K562 (cell line): ENCODE data around the gene TMEM132C. TPM values are rescaled to one million over a fixed set of nuclear protein-coding genes. Genes with fewer than 3 reads are reported as not detected.

ENCODE experiments used
- ATAC-seq: fragments of 200-7000 bp; cut with Tn5 transposase; 3 replicates; pipeline ENCODE4 v1.9.1; 2020; ENCODE audit warnings: moderate library complexity
- BruUV-seq: library from RNA; stranded (reverse); fragments of 400-500 nt; replicated peaks from 2 replicates; lab custom pipeline; 2021; lab: Mats Ljungman, UMichigan
- CTCF ChIA-PET: fragments of 300-600 bp; formaldehyde crosslinking; extraction: SDS; loops from one replicate; lab custom pipeline; 2021; ENCODE audit warnings: low intra/inter-chr PET ratio; lab: Yijun Ruan, JAX
- POLR2A ChIA-PET: fragments of 300-600, 350-650 bp; sonication (Branson Sonifier 250); formaldehyde crosslinking; extraction: SDS; loops from one replicate; lab custom pipeline; 2021; ENCODE audit warnings: antibody characterized with exemption, inconsistent platforms; lab: Yijun Ruan, JAX
- DNase-seq, 4 experiments: peaks; one replicate each; pipeline versions ENCODE4 v3.0.0 to v3.0.0-alpha.2; 2011 to 2018; ENCODE audit warnings: low spot score in 3 of 4, mixed read lengths in 3 of 4; ENCODE audit errors: extremely low read depth in 1 of 4
- FAIRE-seq: peaks from 2 replicates; lab custom pipeline; 2011; peaks lifted over from hg19 to GRCh38; lab: Jason Lieb, UNC
- H2AFZ ChIP-seq: 2 replicates; pipeline ENCODE4 v1.6.0; 2011; ENCODE audit warnings: low read depth, low read length, control low read depth, inconsistent platforms
- H3K27ac ChIP-seq: fragments of 200-600 bp; 3 replicates; pipeline ENCODE4 v1.8.0; 2011; ENCODE audit warnings: low read depth, mild to moderate bottlenecking, control low read depth, inconsistent platforms, low read length, moderate library complexity, mixed read lengths; ENCODE audit errors: extremely low read depth
- H3K27me3 ChIP-seq, 2 experiments: fragments of 300-600 bp in 1 of 2; 2 replicates in 1 of 2; 3 replicates in 1 of 2; pipeline versions ENCODE4 v1.6.0 to v1.8.0; 2011; ENCODE audit warnings: inconsistent platforms in 2 of 2, low read length in 2 of 2, mild to moderate bottlenecking in 1 of 2, mixed read lengths in 1 of 2, moderate library complexity in 1 of 2; ENCODE audit not compliant: control insufficient read depth in 2 of 2, insufficient read depth in 2 of 2
- H3K36me3 ChIP-seq: fragments of 300-600 bp; 3 replicates; pipeline ENCODE4 v1.8.0; 2011; ENCODE audit warnings: mild to moderate bottlenecking, low read length, inconsistent platforms; ENCODE audit not compliant: control insufficient read depth, insufficient read depth
- H3K4me1 ChIP-seq, 2 experiments: fragments of 200-600 bp in 1 of 2; replicated peaks in 1 of 2; 2 replicates in 1 of 2; 3 replicates in 1 of 2; pipeline versions ENCODE4 v1.5.1 to v1.8.0; 2011; ENCODE audit warnings: inconsistent platforms in 2 of 2, low read length in 2 of 2, mild to moderate bottlenecking in 1 of 2, mixed read lengths in 1 of 2, moderate library complexity in 1 of 2; ENCODE audit not compliant: control insufficient read depth in 2 of 2, insufficient read depth in 2 of 2
- H3K4me2 ChIP-seq: 2 replicates; pipeline ENCODE4 v1.6.1; 2011; ENCODE audit warnings: low read length, control low read depth, inconsistent platforms, mixed read lengths; ENCODE audit not compliant: insufficient read depth
- H3K4me3 ChIP-seq: fragments of 200-600 bp; sonication (generic), shearing (Covaris generic); 2 replicates; pipeline ENCODE4 v1.5.1; 2016; ENCODE audit warnings: control low read depth, inconsistent platforms
- H3K79me2 ChIP-seq: fragments of 200-600 bp; 3 replicates; pipeline ENCODE4 v1.8.0; 2011; ENCODE audit warnings: low read length, inconsistent platforms; ENCODE audit not compliant: control insufficient read depth, insufficient read depth
- H3K9ac ChIP-seq, 2 experiments: 2 replicates each; pipeline versions ENCODE4 v1.6.0 to v1.6.1; 2011; ENCODE audit warnings: low read depth in 2 of 2, low read length in 2 of 2, control low read depth in 1 of 2, inconsistent platforms in 1 of 2, mild to moderate bottlenecking in 1 of 2, mixed read lengths in 1 of 2; ENCODE audit not compliant: insufficient read depth in 1 of 2
- H3K9me1 ChIP-seq: one replicate; pipeline ENCODE4 v1.6.0; 2011; ENCODE audit warnings: inconsistent platforms, mild to moderate bottlenecking, low read length, moderate library complexity; ENCODE audit not compliant: control insufficient read depth, insufficient read depth
- H3K9me3 ChIP-seq: replicated peaks from 2 replicates; pipeline ENCODE4 v1.5.1; 2011; ENCODE audit warnings: low read depth, low read length, inconsistent platforms; ENCODE audit not compliant: control insufficient read depth, insufficient read depth
- H4K20me1 ChIP-seq: replicated peaks from 2 replicates; pipeline ENCODE4 v1.6.1; 2011; ENCODE audit warnings: low read length, inconsistent platforms, mixed read lengths; ENCODE audit not compliant: control insufficient read depth, insufficient read depth
- EZH2 ChIP-seq: IDR thresholded peaks from 2 replicates; pipeline ENCODE4 v1.6.1; 2012; ENCODE audit warnings: low read depth, mild to moderate bottlenecking, inconsistent platforms, low read length, borderline replicate concordance
- GABPB1 ChIP-seq: sonication (generic); formaldehyde crosslinking; IDR thresholded peaks from 2 replicates; pipeline ENCODE4 v1.8.0; 2022; ENCODE audit warnings: mild to moderate bottlenecking, missing genetic modification reagents
- NFRKB ChIP-seq: fragments of 450-650 bp; IDR thresholded peaks from 2 replicates; pipeline ENCODE4 v1.6.1; 2016; ENCODE audit warnings: low read depth
- TFAM ChIP-seq: fragments of 250-450 bp; sonication (Bioruptor Pico); conservative IDR thresholded peaks from 2 replicates; pipeline ENCODE4 v1.5.0; 2021; ENCODE audit warnings: mild to moderate bottlenecking, moderate library complexity
- VEZF1 ChIP-seq: fragments of 200-800 bp; sonication (Bioruptor generic); IDR thresholded peaks from 2 replicates; pipeline ENCODE4 v1.6.1; 2017; ENCODE audit warnings: missing genetic modification characterization, missing compliant biosample characterization
- YY1 ChIP-seq, 3 experiments: IDR thresholded peaks; 2 replicates each; pipeline ENCODE4 v1.6.1; 2011; ENCODE audit warnings: low read length in 2 of 3, mild to moderate bottlenecking in 2 of 3, moderate library complexity in 2 of 3, borderline replicate concordance in 1 of 3, control low read depth in 1 of 3, low read depth in 1 of 3; ENCODE audit not compliant: insufficient read depth in 3 of 3, insufficient replicate concordance in 2 of 3, control insufficient read depth in 1 of 3, insufficient read length in 1 of 3; ENCODE audit errors: extremely low read depth in 1 of 3
- ZNF165 ChIP-seq: fragments of 250-450 bp; sonication (Bioruptor Pico); IDR thresholded peaks from 2 replicates; pipeline ENCODE4 v1.4.0; 2020; ENCODE audit warnings: borderline replicate concordance
- ZNF408 ChIP-seq: fragments of 250-450 bp; sonication (Bioruptor Pico); IDR thresholded peaks from 2 replicates; pipeline ENCODE4 v1.4.0; 2020; ENCODE audit warnings: low read depth, mild to moderate bottlenecking, moderate library complexity
- ZNF449 ChIP-seq: fragments of 250-450 bp; sonication (Bioruptor Pico); IDR thresholded peaks from 2 replicates; pipeline ENCODE4 v1.8.0; 2022; ENCODE audit warnings: moderate library complexity, mild to moderate bottlenecking, inconsistent platforms
- WGBS: fragments of 100-300 bp; shearing (Covaris generic); methylation state at CpG from one replicate; pipeline ENCODE4 v1.1.6; 2016; ENCODE audit warnings: low coverage, mixed read lengths; ENCODE audit not compliant: insufficient coverage; ENCODE audit errors: missing lambda C conversion rate; 5-methylcytosine and 5-hydroxymethylcytosine counted together
- in situ Hi-C: fragments of 300-500 bp; cut with MboI; formaldehyde crosslinking; loops from 4 replicates; pipeline ENCODE4 v1.15.0; 2018; ENCODE audit warnings: inconsistent platforms, mixed read lengths
- intact Hi-C: fragments of 100-400 bp; cut with micrococcal nuclease; formaldehyde crosslinking; loops from 2 replicates; pipeline ENCODE4 v1.14.2; 2022
- polyA plus RNA-seq, 8 experiments: library from polyadenylated mRNA; depleted of rRNA in 4 of 8; stranded (reverse) in 5 of 8; unstranded in 3 of 8; fragments of >200 nt; fragmentation: Nextera tagmentation in 2 of 8; fragmentation: Illumina TruSeq in 1 of 8; extraction: Ambion mirVana in 2 of 8; extraction: Trizol in 1 of 8; gene quantifications; 2 replicates each; pipeline versions ENCODE4 v1.2.1 to v1.2.3, GENCODE V29; 2011 to 2014; ENCODE audit warnings: inconsistent platforms in 1 of 8, missing spikeins in 1 of 8
- total RNA-seq, 7 experiments: library from RNA; depleted of rRNA in 6 of 7; stranded (reverse); fragments of >200 nt in 6 of 7; fragmentation: Illumina TruSeq in 2 of 7; extraction: Trizol in 2 of 7; gene quantifications; 2 replicates each; pipeline versions ENCODE4 v1.2.1 to v1.2.3, GENCODE V29; 2011 to 2021; ENCODE audit warnings: low replicate concordance in 1 of 7
- TF ChIP-seq, protein P1 (sequence below): fragments of 250-450 bp; sonication (Bioruptor Pico); IDR thresholded peaks from 2 replicates; pipeline ENCODE4 v1.5.0; 2022; ENCODE audit warnings: mild to moderate bottlenecking

Gene TMEM132C
- total and polyA plus RNA-seq, 9 of the 15 experiments (the other 6 are each of a cell fraction or from before 2014, with no cell fraction given), result not detected

GRCh38 chr12:128305336-128305892, 38.4 kb downstream of the TMEM132C start:
- FAIRE-seq, result no peak
- in situ Hi-C loops, result no loop called here
- TF ChIP-seq, protein P1, sequence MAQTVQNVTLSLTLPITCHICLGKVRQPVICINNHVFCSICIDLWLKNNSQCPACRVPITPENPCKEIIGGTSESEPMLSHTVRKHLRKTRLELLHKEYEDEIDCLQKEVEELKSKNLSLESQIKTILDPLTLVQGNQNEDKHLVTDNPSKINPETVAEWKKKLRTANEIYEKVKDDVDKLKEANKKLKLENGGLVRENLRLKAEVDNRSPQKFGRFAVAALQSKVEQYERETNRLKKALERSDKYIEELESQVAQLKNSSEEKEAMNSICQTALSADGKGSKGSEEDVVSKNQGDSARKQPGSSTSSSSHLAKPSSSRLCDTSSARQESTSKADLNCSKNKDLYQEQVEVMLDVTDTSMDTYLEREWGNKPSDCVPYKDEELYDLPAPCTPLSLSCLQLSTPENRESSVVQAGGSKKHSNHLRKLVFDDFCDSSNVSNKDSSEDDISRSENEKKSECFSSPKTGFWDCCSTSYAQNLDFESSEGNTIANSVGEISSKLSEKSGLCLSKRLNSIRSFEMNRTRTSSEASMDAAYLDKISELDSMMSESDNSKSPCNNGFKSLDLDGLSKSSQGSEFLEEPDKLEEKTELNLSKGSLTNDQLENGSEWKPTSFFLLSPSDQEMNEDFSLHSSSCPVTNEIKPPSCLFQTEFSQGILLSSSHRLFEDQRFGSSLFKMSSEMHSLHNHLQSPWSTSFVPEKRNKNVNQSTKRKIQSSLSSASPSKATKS (CRISPR knock-in tag), result no peak
- TF ChIP-seq VEZF1 (CRISPR knock-in tag), result no peak
- no peak for TF ChIP-seq NFRKB
- no peak for TF ChIP-seq EZH2
- no peak for TF ChIP-seq ZNF449 (CRISPR knock-in tag)
- TF ChIP-seq GABPB1, result no peak
- TF ChIP-seq TFAM (CRISPR knock-in tag), result no peak
- no peak for TF ChIP-seq ZNF408 (CRISPR knock-in tag)
- TF ChIP-seq YY1 (IDR thresholded peaks at IDR 0.05; ENCODE audit: borderline replicate concordance in 1 of 3, control insufficient read depth in 1 of 3, extremely low read depth in 1 of 3, insufficient read depth in 3 of 3, insufficient read length in 1 of 3, insufficient replicate concordance in 2 of 3, low read depth in 1 of 3, low read length in 2 of 3), result no peak
- no peak for TF ChIP-seq ZNF165 (CRISPR knock-in tag)

More at GRCh38 chr12:128305336-128305892, 38.4 kb downstream of the TMEM132C start:
- no peaks in the 10 kb centered on the region for H3K4me1 ChIP-seq
- H3K9me3 ChIP-seq, result no peaks in the 10 kb centered on the region
- H3K79me2 ChIP-seq, result no peaks in the 10 kb centered on the region
- H3K27ac ChIP-seq, result no peak overlapping the region
- H4K20me1 ChIP-seq, result no peaks in the 10 kb centered on the region
- H3K9me1 ChIP-seq, result no peaks in the 10 kb centered on the region
- CTCF ChIA-PET, result no interaction called here
- H3K27me3 ChIP-seq, result no peaks in the 10 kb centered on the region
- BruUV-seq, result no TSS peak
- POLR2A ChIA-PET, result no interaction called here
- no peak for ATAC-seq
- no peak overlapping the region for H3K4me3 ChIP-seq
- no peak for DNase-seq
- H2AFZ ChIP-seq, result no peak overlapping the region
- intact Hi-C loops, result no loop called here
- H3K9ac ChIP-seq, result no peak overlapping the region
- H3K36me3 ChIP-seq, result no peaks in the 10 kb centered on the region
- H3K4me2 ChIP-seq, result no peak overlapping the region
- WGBS, result 1% methylated on average over 10 of the region's 10 CpGs
